ENCODE measurements around the gene TAGLN. TPM values are rescaled to one million over a fixed set of nuclear protein-coding genes. Genes with fewer than 3 reads are reported as not detected.

Gene TAGLN
- total RNA-seq, 1 experiment from 2014 or later, result 0.54 TPM

GRCh38 chr11:117191680-117192400 lies 7.3 kb upstream of the TAGLN start:
- in situ Hi-C loops (cut with HindIII; ENCODE audit: low pct_unique_long_range_greater_than_20kb, low sequenced_read_pairs), result no loop called here
- no peak for DNase-seq (ENCODE audit: low read depth)

DNA sequence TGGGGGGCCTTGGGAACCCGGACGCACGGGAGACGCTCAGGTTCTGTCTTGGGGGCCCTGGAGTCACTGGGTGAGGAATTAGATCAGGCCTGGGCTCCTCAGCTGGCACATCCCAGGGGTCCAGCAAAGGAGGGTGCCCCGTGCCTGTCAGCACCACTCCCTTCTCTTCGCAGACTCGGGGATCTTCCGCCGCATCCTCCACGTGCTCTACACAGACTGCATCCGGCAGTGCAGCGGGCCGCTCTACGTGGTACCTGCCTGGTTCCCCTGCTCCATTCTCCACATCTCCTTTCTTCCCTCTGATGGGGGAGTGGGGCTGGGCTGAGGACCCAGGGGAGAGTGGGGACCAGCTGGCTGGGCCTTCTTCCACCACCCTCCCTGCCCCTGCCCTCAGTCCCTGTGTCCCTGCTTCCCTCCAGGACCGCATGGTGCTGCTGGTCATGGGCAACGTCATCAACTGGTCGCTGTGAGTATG lies 6.7 kb upstream of the TAGLN start:
- no peak for DNase-seq (ENCODE audit: low read depth)
- in situ Hi-C loops (cut with HindIII; ENCODE audit: low pct_unique_long_range_greater_than_20kb, low sequenced_read_pairs), result no loop called here

GRCh38 chr11:117193130-117194020 lies 5.8 kb upstream of the TAGLN start:
- in situ Hi-C loops (cut with HindIII; ENCODE audit: low pct_unique_long_range_greater_than_20kb, low sequenced_read_pairs), result no loop called here
- DNase-seq (ENCODE audit: low read depth), result no peak

GRCh38 chr11:117194267-117194666 lies 4.9 kb upstream of the TAGLN start:
- in situ Hi-C loops (cut with HindIII; ENCODE audit: low pct_unique_long_range_greater_than_20kb, low sequenced_read_pairs), result no loop called here
- no peak for DNase-seq (ENCODE audit: low read depth)

- in situ Hi-C loops (cut with HindIII; ENCODE audit: low pct_unique_long_range_greater_than_20kb, low sequenced_read_pairs), result no loop called here
- no peak for DNase-seq (ENCODE audit: low read depth)
Measured at GRCh38 chr11:117195258-117195657, 3.9 kb upstream of the TAGLN start.

DNA sequence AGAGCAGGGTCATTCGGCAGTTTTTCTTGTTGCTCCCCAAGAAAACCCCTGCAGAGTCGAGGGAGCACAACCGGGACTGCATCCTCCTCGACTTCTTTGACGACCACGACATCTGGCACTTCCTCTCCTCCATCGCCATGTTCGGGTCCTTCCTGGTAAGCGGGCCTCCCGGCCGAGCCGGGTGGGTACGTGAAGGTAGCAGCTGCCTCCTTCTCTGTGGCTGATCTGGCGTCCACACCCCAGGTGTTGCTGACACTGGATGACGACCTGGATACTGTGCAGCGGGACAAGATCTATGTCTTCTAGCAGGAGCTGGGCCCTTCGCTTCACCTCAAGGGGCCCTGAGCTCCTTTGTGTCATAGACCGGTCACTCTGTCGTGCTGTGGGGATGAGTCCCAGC lies 3.4 kb upstream of the TAGLN start:
- in situ Hi-C loops (cut with HindIII; ENCODE audit: low pct_unique_long_range_greater_than_20kb, low sequenced_read_pairs), result no loop called here
- DNase-seq (ENCODE audit: low read depth), result no peak

DNA sequence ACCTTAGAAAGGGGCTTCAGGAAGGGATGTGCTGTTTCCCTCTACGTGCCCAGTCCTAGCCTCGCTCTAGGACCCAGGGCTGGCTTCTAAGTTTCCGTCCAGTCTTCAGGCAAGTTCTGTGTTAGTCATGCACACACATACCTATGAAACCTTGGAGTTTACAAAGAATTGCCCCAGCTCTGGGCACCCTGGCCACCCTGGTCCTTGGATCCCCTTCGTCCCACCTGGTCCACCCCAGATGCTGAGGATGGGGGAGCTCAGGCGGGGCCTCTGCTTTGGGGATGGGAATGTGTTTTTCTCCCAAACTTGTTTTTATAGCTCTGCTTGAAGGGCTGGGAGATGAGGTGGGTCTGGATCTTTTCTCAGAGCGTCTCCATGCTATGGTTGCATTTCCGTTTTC lies 2.2 kb upstream of the TAGLN start:
- DNase-seq (ENCODE audit: low read depth), result no peak
- in situ Hi-C loops (cut with HindIII; ENCODE audit: low pct_unique_long_range_greater_than_20kb, low sequenced_read_pairs), result no loop called here

DNA sequence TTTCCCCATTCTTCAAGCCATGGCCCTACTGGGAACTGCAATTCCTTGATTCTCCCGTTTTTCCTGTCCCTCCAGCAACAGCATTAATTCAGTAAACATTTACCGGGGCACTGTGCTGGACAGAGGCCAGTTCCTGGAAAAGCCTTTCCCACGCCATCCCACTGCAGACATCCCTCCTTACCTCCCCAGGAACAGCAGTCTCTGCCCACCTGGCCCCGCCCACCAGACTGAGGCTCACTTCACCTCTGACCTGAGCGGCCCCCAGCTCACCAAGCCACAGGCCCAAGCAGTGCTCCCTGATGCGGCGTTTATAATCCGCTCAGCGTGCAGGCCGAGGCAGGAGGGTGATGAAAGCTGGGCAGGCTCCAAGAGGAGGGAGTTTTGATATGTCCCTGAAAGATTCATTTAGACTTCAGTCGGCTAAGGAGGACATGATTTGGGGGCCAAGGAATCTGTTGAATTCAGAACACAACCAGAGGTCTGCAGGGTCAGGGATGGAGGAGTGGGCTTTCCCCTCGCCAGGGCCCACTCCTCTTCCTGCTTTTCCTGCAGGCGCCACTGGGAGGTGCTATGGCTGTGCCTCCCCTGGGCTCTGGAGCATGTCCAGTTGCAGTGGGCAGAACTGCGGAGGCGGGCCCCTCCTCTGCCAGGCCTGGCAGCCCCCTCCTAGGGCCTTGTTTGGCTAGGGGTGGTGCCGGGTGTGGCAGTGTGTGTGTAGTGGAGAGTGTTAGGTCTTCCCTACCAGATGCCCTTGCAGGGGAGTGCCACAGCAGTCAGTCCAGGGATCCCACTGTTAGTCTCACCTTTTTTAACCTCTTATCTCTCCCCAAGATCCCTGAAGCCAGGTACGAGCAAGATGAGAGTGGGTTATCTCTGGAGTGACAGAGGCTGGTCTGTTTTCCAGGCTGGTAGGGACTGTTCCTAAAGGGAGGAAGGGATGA lies 1.4 kb upstream of the TAGLN start:
- in situ Hi-C loops (cut with HindIII; ENCODE audit: low pct_unique_long_range_greater_than_20kb, low sequenced_read_pairs), result no loop called here
- no peak for DNase-seq (ENCODE audit: low read depth)

DNA sequence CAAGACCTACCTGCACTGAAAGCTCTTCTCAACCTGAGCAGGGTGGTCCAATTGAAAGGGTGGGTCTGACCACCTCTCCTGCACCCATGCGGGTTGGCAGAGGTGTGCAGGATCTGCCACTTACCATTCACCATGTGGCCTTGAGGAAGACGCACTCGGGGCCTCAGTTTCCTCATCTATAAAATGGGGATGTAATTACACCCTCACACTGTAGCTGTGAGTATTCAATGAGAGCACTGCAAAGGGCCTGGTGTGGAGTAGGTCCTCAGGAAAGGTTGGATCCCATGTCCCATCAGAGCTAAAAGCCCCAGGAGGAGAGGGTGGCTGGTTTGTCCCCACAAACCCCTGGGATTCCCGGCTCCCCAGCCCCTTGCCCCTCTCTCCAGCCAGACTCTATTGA lies 557 bp upstream of the TAGLN start:
- no peak for DNase-seq (ENCODE audit: low read depth)
- in situ Hi-C loops (cut with HindIII; ENCODE audit: low pct_unique_long_range_greater_than_20kb, low sequenced_read_pairs), result no loop called here

GRCh38 chr11:117199916-117200812 lies 994 bp downstream of the TAGLN start:
- no peak for DNase-seq (ENCODE audit: low read depth)
- in situ Hi-C loops (cut with HindIII; ENCODE audit: low pct_unique_long_range_greater_than_20kb, low sequenced_read_pairs), result no loop called here

- in situ Hi-C loops (cut with HindIII; ENCODE audit: low pct_unique_long_range_greater_than_20kb, low sequenced_read_pairs), result no loop called here
- DNase-seq (ENCODE audit: low read depth), result no peak
Measured at GRCh38 chr11:117200813-117201657, 1.9 kb downstream of the TAGLN start.

DNA sequence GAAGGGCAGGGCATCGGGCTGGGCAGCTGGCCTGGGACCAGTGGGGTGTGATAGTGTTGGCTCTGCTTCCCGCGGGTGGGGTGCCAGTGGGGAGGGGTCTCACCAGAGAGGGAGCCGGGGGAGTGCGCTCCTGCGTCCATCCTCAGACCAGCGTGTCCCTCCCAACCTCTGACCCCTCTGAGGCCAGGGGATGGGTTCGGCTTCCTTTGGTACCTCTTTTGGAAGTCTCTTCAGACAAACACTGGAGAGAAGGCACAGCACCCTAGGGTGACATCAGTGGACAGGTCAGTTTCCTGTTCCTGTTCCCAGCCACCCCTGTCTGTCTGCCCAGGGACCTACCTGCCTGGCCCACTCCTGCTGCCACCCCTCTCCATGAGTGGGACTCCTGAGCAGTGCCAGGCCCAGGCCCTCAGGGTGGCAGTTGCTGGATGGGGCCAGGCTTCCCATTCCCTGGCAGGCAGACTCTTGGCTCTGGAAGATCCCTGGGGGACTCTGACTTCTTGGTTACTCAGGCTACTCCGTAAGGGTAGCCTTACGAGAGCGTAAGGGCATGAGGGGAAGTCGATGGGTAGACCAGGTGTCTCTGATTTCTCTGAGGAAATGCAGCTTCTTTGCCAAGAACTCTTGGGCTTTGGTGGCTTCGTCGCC lies 2.6 kb downstream of the TAGLN start:
- in situ Hi-C loops (cut with HindIII; ENCODE audit: low pct_unique_long_range_greater_than_20kb, low sequenced_read_pairs), result no loop called here

DNA sequence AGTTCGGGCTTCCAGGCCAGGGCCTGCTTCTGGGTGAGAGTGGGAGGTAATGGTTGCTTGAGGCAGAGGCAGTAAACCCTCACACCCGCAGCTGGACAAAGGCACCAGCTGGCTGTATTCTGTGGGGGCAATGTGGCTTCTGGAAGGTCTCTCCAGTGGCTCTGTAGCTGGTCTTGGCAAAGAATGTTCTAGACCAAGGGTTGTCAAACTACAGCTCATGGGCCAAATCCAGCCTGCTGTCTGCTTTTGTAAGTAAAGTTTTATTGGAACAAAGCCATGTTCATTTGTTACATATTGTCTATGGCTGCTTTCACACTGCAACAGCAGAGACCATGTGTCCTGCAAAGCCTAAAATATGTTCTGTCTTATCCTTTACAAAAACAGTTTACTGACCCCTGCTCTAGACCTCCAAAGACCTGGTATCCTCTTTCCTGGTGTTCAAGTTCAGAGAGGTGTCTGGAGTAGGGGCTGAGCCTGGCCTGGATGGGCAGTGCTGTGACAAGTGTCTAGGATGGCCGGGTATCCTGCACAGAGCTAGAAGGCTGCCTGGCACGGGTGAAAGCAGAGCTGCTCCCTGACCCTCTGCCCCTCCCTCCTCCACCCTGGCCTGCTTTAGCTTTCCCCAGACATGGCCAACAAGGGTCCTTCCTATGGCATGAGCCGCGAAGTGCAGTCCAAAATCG lies 3.4 kb downstream of the TAGLN start:
- DNase-seq (ENCODE audit: low read depth), result no peak
- in situ Hi-C loops (cut with HindIII; ENCODE audit: low pct_unique_long_range_greater_than_20kb, low sequenced_read_pairs), result no loop called here

More for the DNA sequence above, 2.6 kb downstream of the TAGLN start:
- no peak for DNase-seq (ENCODE audit: low read depth)

GRCh38 chr11:117203069-117203407 lies 3.9 kb downstream of the TAGLN start:
- in situ Hi-C loops (cut with HindIII; ENCODE audit: low pct_unique_long_range_greater_than_20kb, low sequenced_read_pairs), result no loop called here

DNA sequence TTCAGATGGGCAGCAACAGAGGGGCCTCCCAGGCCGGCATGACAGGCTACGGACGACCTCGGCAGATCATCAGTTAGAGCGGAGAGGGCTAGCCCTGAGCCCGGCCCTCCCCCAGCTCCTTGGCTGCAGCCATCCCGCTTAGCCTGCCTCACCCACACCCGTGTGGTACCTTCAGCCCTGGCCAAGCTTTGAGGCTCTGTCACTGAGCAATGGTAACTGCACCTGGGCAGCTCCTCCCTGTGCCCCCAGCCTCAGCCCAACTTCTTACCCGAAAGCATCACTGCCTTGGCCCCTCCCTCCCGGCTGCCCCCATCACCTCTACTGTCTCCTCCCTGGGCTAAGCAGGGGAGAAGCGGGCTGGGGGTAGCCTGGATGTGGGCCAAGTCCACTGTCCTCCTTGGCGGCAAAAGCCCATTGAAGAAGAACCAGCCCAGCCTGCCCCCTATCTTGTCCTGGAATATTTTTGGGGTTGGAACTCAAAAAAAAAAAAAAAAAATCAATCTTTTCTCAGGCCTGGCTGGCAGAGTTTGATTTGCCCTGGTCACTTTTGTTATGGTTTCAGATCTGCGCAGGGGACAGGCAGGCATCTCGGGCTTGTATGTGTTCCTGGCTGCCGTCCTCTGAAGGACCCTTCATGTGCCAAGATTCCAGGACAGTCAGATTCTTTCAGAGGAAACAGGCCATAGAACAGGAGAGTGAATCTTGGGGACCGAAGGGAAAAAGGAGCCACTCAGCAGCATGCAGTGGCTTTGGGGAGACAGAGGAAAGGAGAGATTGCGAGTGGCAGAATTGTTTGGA lies 5.3 kb downstream of the TAGLN start:
- in situ Hi-C loops (cut with HindIII; ENCODE audit: low pct_unique_long_range_greater_than_20kb, low sequenced_read_pairs), result no loop called here
- no peak for DNase-seq (ENCODE audit: low read depth)

More at GRCh38 chr11:117203069-117203407, 3.9 kb downstream of the TAGLN start:
- DNase-seq (ENCODE audit: low read depth), result no peak
